ENCODE data around the gene SAMD15.

SAMD15 gene

DNA sequence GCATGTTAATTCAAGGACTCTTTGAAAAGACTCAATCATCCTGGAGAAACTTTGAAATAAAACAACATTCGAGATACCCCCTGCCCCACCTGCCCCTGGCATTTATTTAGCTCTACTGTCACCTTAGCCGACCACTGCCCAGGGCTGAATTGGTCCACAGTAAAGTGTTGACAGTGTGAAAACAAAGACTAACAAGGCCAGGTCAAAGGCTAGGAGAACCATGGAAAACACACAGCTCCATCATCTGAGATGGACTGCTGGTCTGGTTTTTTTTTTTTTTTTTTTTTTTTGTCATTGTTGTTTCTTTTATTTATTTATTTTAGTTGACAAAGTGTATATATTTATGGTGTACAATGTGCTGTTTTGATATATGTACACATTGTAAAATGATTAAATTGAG lies 30.7 kb upstream of the SAMD15 start:
- Histone ChIP-seq H3K9me3 (no peaks in the 10 kb centered on the region), H3K4me1 (no peaks in the 10 kb centered on the region), H3K4me3 (no peak overlapping the region), H3K27ac (no peak overlapping the region), H3K27me3 (no peaks in the 10 kb centered on the region), H3K36me3 (peaks cover 29 to 36% (median 30%) of the 10 kb centered on the region in 3 donors)
- no peak for DNase-seq
- TF ChIP-seq, protein P1, sequence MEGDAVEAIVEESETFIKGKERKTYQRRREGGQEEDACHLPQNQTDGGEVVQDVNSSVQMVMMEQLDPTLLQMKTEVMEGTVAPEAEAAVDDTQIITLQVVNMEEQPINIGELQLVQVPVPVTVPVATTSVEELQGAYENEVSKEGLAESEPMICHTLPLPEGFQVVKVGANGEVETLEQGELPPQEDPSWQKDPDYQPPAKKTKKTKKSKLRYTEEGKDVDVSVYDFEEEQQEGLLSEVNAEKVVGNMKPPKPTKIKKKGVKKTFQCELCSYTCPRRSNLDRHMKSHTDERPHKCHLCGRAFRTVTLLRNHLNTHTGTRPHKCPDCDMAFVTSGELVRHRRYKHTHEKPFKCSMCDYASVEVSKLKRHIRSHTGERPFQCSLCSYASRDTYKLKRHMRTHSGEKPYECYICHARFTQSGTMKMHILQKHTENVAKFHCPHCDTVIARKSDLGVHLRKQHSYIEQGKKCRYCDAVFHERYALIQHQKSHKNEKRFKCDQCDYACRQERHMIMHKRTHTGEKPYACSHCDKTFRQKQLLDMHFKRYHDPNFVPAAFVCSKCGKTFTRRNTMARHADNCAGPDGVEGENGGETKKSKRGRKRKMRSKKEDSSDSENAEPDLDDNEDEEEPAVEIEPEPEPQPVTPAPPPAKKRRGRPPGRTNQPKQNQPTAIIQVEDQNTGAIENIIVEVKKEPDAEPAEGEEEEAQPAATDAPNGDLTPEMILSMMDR (IDR thresholded peaks at IDR 0.05): no peak
- intact Hi-C loops (cut with DNase I; ENCODE audit: low total_unique reads): no loop called here

DNA sequence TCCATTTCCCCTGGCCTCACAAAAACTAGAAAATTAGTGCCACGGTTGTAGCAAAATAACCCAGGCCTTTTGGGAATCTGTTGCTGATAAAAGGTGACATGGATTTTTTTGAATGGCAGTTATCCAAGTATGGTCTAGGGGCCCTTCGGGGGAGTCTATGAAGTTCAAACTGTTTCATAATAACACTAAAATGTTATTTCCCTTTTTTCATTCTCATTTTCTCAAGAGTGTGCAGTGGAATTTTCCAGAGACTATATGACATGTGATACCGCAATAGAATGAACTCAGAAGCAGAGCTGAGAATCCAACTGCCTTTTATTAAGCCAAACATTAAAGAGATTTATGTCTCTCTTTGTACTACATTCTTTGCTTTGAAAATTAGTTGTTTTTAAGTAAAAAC lies 29.4 kb upstream of the SAMD15 start:
- TF ChIP-seq, protein P1 (IDR thresholded peaks at IDR 0.05): no peak
- peaks cover 17 to 23% (median 19%) of the 10 kb centered on the region in 3 donors for H3K36me3 ChIP-seq
- no peak for DNase-seq
- no peaks in the 10 kb centered on the region for H3K4me1 ChIP-seq
- no peak overlapping the region for H3K4me3 ChIP-seq
- H3K27ac ChIP-seq: no peak overlapping the region
- H3K27me3 ChIP-seq: no peaks in the 10 kb centered on the region
- no peaks in the 10 kb centered on the region for H3K9me3 ChIP-seq
- intact Hi-C loops (cut with DNase I; ENCODE audit: low total_unique reads): no loop called here

DNA sequence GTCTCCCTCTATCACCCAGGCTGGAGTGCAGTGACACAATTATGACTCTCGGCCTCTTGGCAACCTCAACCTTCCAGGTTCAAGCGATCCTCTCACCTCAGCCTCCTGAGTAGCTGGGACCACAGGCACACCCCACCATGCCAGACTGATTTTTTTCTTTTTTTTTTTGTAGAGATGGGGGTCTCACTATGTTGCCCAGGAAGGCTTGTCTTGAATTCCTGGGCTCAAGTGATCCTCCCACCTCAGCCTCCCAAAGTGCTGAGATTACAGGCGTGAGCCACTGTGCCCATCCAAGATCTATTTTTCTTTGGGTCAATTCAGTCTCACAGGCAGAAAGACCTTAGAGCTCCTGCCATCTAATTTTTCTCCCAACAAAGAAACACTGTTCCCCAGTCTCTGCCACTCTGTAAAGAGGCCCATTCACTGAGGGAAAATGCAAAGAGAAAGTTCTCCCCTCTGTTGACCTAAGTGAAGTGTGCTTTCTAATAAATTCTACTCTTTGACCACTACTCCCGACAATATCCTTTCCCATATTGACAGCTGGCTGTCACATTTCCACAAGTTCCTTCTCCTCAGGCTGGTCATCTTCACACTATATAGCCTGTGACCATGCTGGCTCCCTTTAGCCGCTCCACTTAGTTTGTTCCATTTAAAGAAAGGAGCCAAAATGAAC lies 23.6 kb upstream of the SAMD15 start:
- H3K4me1 ChIP-seq: no peaks in the 10 kb centered on the region
- no peak for DNase-seq
- H3K27ac ChIP-seq: no peak overlapping the region

GRCh38 chr14:77355811-77356210 lies 21.4 kb upstream of the SAMD15 start:
- Histone ChIP-seq H3K27me3 (no peaks in the 10 kb centered on the region), H3K4me3 (no peak overlapping the region), H3K4me1 (no peaks in the 10 kb centered on the region), H3K9me3 (no peaks in the 10 kb centered on the region), H3K36me3 (peaks cover 0 to 1% (median under 1%) of the 10 kb centered on the region in 3 donors), H3K27ac (no peak overlapping the region)
- DNase-seq: no peak
- intact Hi-C loops (cut with DNase I; ENCODE audit: low total_unique reads): no loop called here
- TF ChIP-seq, protein P1 (IDR thresholded peaks at IDR 0.05): no peak

More for the DNA sequence above, 23.6 kb upstream of the SAMD15 start:
- intact Hi-C loops (cut with DNase I; ENCODE audit: low total_unique reads): no loop called here
- H3K27me3 ChIP-seq: no peaks in the 10 kb centered on the region
- TF ChIP-seq, protein P1 (IDR thresholded peaks at IDR 0.05): no peak
- no peaks in the 10 kb centered on the region for H3K9me3 ChIP-seq
- H3K36me3 ChIP-seq: peaks cover 8 to 11% (median 9%) of the 10 kb centered on the region in 3 donors
- H3K4me3 ChIP-seq: no peak overlapping the region

DNA sequence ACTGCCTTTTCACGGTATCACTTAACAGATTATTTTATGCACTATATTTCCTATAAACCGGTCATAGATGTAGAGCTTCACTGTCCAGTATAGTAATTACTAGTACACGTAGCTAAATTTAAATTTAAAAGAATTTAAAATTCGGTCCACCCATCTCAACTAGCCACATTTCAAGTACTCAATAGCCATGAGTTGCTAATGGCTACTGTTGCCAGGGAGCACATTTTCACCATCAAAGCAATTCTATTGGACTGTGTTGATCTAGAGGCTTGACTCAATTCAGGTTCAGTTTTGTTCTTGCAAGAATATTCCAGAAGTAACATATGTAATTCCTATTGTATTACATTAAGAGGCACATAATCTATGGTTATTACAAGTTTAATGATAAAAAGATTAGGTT lies 20.3 kb upstream of the SAMD15 start:
- no peak for DNase-seq
- Histone ChIP-seq H3K27me3 (no peaks in the 10 kb centered on the region), H3K4me1 (no peaks in the 10 kb centered on the region), H3K9me3 (no peaks in the 10 kb centered on the region), H3K36me3 (no peaks in the 10 kb centered on the region), H3K27ac (no peak overlapping the region), H3K4me3 (no peak overlapping the region)
- intact Hi-C loops (cut with DNase I; ENCODE audit: low total_unique reads): no loop called here
- TF ChIP-seq, protein P1 (IDR thresholded peaks at IDR 0.05): no peak
